HG02763 (cell line): ENCODE results near the gene FOLR3.
"Not testable (repeated sequence)": the region's sequence is repeated elsewhere in the genome, so short reads cannot be mapped to it uniquely, and the experiment has no call there.

Experiments used
- ATAC-seq: cut with Tn5 transposase; IDR thresholded peaks from one replicate; pipeline ENCODE4 v1.9.1; 2021; ENCODE audit warnings: mild to moderate bottlenecking, moderate library complexity; ENCODE audit not compliant: unreplicated experiment

FOLR3 gene

DNA sequence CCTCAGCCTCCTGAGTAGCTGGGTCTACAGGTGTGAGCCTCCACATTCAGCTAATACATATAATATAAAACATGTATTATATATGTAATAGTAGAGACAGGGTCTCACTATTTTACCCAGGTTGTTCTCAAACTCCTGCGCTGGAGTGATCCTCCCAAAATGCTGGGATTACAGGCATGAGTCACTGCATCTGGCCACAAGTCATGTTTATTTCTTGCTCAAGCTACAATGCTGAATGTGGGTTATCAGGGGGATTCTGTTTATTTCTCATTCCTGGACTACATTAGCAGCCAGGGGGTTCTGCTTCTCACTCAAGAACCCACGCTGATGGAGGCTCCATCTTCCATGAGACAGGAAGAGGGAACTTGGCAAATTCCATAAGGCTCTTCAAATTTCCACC, 24.8 kb downstream of the FOLR3 start:
- ATAC-seq = no peak

DNA sequence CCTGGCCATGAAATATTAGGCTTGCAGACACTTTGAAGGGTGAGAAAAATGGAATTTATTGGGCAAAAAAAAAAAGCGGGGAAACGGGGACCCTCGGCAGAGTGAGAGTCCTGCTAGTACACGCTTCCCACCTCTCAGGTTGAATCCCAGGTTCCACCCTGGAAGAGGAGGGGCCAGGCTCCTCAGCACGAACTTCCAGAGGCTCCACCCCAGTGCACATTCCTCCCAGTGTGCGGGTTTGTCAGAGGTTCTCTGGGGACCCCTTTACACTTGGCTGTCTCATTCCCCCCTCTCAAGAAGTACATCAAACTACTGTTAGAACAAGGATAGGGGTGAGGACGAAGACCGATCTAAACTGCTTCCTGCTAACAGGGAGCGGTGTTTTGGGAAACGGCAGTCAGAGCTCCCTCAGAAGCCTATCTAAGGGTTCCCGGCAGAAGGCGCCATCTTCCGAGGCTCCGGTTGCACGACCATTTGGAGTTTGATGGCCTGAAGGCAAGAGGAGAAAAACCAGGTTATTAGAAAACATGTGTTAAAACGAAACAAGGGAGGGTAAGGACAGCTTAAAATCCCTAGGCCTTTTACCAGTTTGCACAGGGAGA, 27.5 kb downstream of the FOLR3 start:
- no peak for ATAC-seq

DNA sequence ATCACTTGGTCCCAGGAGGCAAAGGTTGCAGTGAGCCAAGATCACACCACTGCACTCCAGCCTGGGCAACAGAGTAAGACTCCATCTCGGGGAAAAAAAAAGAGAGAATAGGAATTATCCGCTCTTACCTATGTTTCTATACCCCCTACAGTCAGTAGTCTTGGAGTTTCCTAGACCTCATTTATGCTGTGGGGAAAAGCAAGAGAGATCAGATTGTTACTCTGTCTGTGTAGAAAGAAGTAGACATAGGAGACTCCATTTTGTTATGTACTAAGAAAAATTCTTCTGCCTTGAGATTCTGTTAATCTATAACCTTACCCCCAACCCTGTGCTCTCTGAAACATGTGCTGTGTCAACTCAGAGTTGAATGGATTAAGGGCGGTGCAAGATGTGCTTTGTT, 28.7 kb downstream of the FOLR3 start:
- not testable (repeated sequence) for ATAC-seq

DNA sequence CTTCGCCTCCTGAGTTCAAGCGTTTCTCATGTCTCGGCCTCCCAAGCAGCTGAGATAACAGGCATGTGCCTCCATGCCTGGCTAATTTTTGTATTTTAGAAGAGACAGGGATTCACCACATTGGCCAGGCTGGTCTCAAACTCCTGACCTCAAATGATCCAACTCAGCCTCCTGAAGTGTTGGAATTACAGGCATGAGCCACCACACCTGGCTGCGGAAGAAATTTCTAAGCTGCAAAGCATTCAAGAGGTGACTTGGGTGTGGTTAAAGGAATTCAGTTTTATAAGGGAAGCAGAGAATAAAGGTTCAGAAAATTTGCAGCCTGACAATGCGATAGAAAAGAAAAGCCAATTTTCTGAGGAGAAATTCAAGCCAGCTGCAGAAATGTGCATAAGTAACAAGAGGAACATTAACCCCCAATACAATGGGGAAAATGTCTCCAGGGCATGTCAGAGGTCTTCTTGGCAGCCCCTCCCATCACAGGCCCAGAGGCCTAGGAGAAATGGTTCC, 33.6 kb downstream of the FOLR3 start:
- ATAC-seq = not testable (repeated sequence)

DNA sequence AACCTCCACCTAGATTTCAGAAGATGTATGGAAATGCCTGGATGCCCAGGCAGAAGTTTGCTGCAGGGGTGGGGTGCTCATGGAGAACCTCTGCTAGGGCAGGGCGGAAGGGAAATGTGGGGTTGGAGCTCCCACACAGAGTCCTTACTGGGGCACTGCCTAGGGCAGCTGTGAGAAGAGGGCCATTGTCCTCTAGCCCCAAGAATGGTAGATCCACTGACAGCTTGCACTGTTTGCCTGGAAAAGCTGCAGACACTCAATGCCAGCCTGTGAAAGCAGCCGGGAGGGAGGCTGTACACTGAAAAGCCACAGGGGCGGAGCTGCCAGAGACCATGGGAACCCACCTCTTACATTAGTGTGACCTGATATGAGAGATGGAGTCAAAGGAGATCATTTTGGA, 34.2 kb downstream of the FOLR3 start:
- ATAC-seq = not testable (repeated sequence)

DNA sequence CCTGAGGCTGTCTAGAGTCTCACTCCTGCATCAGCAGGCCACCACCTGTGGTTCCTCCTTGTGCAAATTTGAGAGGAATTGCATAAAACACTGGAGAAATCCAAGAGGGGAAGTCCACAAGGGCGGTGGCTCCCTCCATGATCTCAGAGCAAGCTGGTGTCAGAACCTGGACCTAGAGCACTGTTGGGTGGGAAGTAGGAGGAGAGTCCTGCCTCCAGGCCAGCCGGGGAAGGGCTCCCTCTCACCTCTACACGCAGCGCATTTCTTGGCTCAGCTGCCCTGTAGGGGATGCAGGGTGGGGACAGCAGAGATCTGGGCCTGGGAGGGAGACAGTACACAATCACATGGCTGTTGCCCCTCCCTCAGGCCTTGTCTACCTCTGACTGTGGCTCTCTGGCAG, 36.5 kb downstream of the FOLR3 start:
- ATAC-seq = not testable (repeated sequence)

DNA sequence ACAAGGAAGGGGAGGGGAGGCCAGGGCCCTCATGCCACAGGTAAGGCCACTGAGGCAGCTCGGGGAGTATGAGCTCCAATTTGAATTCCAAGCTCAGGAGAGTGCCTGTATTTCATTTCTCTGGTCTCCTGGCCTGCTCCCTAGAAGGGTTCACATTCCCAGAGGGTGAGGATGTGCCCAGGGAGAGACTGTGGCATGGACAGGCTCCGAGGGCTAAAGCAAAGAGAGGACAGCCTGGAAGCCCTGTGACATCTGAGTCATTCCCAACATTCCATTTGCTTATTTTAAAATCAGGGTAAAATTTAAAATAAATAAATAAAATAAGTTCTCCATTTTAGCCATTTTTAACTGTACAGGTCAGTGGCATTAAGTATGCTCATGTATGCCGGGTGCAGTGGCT, 37.8 kb downstream of the FOLR3 start:
- no peak for ATAC-seq

DNA sequence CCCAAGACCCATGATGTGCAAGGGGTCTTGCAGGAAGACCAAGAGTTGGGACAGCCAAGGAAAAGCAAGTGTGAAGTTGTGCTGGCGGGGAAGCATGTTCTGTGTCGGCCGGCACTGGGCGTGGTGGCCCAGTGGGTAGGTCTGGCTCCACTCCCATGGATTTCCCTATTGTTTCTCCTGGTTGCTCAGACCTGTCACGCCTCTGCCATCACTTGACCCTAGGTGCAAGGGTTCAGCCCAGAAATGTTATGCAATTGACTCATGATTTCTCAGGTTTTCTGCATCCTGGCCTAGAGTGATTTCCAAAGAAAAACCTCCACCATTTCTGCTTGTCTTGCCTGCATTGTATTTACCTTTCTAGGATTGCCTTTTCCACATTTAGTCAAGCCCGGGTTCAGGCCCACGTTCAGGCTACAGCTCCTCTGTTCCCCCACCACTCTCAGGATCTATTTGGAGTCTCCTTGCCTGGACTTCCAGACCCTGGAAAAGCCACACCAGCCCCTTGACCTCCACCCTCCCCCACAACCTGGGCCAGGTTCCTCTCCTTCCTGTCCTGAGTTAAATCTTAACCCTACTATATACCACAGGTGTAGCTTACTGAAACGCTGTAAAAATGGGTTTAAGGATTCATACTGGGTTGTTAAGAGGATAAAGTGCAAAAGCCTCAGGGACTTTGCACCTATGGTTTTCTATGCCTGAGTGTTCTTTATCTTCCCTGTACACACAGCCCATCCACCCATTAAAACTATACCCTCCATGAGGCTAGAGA, 39.0 kb downstream of the FOLR3 start:
- ATAC-seq = no peak

DNA sequence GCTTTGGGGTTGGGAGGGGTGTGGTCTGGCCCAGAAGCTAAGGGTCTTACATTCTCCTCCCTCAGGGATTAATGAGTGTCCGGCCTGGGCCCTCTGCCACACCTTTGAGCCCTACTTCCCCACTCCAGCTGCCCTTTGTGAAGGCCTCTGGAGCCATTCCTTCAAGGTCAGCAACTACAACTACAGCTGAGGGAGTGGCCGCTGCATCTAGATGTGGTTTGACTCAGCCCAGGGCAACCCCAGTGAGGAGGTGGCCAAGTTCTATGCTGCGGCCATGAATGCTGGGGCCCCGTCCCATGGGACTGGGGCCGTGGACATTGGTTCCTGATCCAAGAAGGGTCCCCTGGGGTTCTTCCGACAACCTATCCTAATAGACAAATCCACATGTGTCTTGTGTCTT, 42.1 kb downstream of the FOLR3 start:
- ATAC-seq = no peak

DNA sequence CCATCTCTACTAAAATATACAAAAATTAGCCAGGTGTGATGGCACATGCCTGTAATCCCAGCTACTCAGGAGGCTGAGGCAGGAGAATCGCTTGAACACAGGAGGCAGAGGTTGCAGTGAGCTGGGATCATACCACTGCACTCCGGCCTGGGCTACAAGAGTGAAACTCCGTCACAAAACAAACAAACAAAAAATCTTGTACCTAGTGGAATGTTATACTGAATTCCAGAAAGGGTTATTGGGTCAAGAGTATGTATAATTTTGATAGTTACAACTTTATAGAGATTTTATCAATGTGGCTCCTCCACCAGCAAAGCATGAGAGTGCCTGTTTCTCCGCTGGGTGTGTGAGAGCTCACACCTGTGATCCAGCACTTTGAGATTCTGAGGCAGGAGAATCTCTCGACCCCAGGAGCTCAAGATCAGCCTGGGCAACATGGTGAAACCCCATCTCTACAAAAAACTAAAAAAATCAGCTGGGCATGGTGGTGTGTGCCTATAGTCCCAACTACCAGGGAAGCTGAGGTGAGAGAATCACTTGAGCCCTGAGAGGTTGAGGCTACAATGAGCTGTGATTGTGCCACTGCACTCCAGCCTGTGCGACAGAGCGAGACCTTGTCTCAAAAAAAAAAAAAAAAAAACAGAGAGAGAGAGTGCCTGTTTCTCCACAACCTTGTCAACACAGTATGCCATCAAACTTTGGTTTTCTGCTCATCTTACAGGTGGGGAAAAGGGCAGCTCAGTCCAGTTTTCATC, 43.7 kb downstream of the FOLR3 start:
- no peak for ATAC-seq

DNA sequence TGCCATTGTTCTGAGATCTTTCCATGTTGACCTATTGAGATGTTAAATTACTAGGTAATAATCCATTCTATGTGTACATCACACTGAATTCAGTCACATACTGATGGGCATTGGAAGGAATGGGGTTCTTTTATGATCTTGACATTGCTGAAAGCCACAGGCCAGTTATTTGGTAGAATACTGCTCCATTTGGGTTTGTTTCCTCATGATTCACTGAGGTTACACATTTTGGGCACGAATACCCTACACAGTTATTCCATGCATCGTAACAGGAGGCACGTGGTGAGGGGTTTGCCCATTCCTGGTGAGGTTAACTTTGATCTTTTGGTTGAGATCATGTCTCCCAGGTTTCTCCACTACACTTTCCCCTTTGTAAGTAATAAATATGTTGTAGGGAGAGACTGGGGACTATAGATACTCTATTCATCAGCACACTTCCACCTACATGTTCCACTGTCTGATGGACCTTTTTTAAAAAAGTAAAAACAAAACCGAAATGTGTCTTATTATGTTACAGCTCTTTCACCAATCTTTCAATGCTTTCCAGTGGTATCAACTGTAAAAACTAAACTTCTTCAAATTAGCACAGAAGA, 44.4 kb downstream of the FOLR3 start:
- ATAC-seq = no peak

DNA sequence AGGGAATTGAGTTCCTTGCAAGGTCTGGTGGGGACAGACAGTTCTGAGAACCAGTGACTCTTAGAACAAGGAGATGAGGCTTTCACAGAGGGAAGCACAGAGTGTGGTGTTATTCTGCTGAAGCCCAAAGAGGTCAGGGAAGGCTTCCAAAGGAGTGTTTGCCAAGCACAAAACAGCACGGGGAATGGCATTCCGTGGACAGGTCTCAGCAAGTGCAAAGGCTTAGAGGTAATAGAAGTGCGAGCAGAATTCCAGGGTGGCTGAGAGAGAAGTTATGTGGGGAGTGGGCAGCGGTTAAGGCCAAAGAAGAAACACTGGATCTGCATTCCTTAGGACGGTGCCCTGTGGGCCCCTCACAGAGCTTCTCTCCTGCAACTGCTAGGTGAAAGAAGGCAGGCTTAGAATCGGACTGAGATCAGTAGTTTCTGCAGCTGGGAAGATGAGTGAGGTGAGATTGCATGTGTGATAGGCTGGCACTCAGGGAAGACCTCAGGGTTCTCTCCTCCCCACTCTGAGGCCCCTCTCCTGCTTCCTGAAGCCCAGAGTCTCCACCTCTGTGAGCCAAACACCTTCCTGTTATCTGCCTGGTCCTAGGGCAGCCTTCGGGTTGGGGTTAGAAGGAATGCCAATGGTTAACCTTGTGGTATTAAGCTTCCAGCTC, 45.5 kb downstream of the FOLR3 start:
- ATAC-seq = not testable (repeated sequence)

DNA sequence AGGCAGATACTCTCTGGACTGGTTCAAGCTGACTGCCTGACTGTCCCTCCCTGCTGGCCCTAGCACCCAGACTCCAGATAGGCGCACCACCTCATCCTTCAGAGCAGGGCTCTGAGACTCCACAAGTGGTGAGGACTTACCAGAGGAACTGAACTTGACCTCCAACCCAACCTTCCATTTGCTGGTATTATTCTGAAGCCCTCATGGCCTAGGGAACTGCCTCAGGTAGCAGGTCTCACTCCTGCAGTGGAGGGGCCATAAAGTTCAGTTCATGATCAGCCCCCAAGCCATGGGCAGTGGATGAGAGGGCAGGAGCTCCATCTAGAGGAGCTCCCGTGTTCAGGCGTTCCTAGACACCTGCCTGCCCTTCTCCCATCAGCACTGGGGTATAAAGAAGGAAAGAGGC, 46.0 kb downstream of the FOLR3 start:
- ATAC-seq = not testable (repeated sequence)

DNA sequence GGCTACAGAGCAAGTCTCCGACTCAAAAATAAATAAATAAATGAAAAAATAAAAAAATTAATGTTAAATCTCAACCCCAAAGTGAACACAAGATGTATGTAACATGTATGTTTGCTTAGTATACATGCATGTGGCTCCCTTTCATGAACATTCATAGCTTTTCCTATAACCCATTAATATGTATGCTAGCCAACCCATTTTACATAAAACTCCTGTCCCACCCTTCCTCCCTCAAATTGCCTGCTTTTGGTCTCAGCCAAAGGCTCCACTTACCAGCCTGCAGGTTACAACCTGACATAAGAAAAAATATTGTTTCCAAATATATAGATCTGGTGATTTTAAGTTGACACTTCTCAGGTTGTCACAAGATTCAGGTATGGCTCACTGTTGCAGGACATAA, 52.7 kb downstream of the FOLR3 start:
- ATAC-seq = no peak
